ENCODE data around the gene GOLGA8B.
A peak's percentile ranks its signal among the peaks of the same experiment; 100 is the strongest.

Gene GOLGA8B

GRCh38 chr15:34606545-34606944 is 23.1 kb upstream of the GOLGA8B start:
- H3K4me3 ChIP-seq = peak overlapping the region; percentile 52; the same call in 1 of the 2 replicates
- H3K9ac ChIP-seq (ENCODE audit: insufficient read length) = no peak overlapping the region
- no peak for DNase-seq (ENCODE audit: low read depth, low spot score)
- peak overlapping the region; percentile 54; the same call in 1 of the 2 replicates for H3K27ac ChIP-seq
- TF ChIP-seq POLR2AphosphoS5 (IDR thresholded peaks at IDR 0.05; ENCODE audit: borderline replicate concordance, low read depth, low read length) (no peak), EZH2 (IDR thresholded peaks at IDR 0.05) (no peak), FOXP2 (optimal IDR thresholded peaks at IDR 0.05; ENCODE audit: control extremely low read depth, extremely low read length, insufficient read depth) (no peak)
- H3K9me3 ChIP-seq (ENCODE audit: low read depth, low read length) = no peaks in the 10 kb centered on the region
- H3K36me3 ChIP-seq (ENCODE audit: insufficient read depth, low read length) = no peaks in the 10 kb centered on the region

GRCh38 chr15:34606131-34606530 is 22.7 kb upstream of the GOLGA8B start:
- no peak for DNase-seq (ENCODE audit: low read depth, low spot score)
- Histone ChIP-seq H3K9ac (ENCODE audit: insufficient read length) (no peak overlapping the region), H3K9me3 (ENCODE audit: low read depth, low read length) (no peaks in the 10 kb centered on the region), H3K36me3 (ENCODE audit: insufficient read depth, low read length) (no peaks in the 10 kb centered on the region), H3K4me3 (0 out of 2 replicates have a peak overlapping the region, but pooled peaks have one; percentile 16), H3K27ac (no peak overlapping the region; the same call in 1 of the 2 replicates)
- TF ChIP-seq EZH2 (IDR thresholded peaks at IDR 0.05) (no peak), POLR2AphosphoS5 (IDR thresholded peaks at IDR 0.05; ENCODE audit: borderline replicate concordance, low read depth, low read length) (no peak), FOXP2 (optimal IDR thresholded peaks at IDR 0.05; ENCODE audit: control extremely low read depth, extremely low read length, insufficient read depth) (no peak)

- TF ChIP-seq POLR2AphosphoS5 (IDR thresholded peaks at IDR 0.05; ENCODE audit: borderline replicate concordance, low read depth, low read length) = no peak
- TF ChIP-seq FOXP2 (optimal IDR thresholded peaks at IDR 0.05; ENCODE audit: control extremely low read depth, extremely low read length, insufficient read depth) = no peak
- TF ChIP-seq EZH2 (IDR thresholded peaks at IDR 0.05) = no peak
- H3K9me3 ChIP-seq (ENCODE audit: low read depth, low read length) = no peaks in the 10 kb centered on the region
- DNase-seq (ENCODE audit: low read depth, low spot score) = no peak
- no peak overlapping the region for H3K27ac ChIP-seq
- no peak overlapping the region for H3K9ac ChIP-seq (ENCODE audit: insufficient read length)
- H3K4me3 ChIP-seq = no peak overlapping the region
- no peaks in the 10 kb centered on the region for H3K36me3 ChIP-seq (ENCODE audit: insufficient read depth, low read length)
Measured at GRCh38 chr15:34603095-34603494, 19.6 kb upstream of the GOLGA8B start.

DNA sequence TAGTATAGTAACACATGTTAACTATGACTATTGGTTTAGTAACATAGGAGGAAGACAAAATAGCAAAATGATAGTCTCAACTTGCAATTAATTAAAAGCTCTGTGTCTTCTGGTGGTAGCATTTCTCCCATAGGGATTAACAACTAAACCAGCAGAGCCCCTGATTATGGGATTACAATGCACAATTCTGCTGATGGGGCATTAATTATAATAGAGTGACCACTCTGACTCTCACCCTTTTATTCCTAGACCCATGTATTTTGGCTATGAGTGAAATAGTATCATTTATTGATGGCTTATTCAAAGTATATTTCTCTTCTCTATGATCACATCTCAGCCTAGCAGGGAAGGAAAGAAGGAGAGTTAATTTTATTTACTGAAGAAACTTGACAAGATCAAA is 17.5 kb upstream of the GOLGA8B start:
- H3K9ac ChIP-seq (ENCODE audit: insufficient read length) = no peak overlapping the region
- H3K9me3 ChIP-seq (ENCODE audit: low read depth, low read length) = no peaks in the 10 kb centered on the region
- TF ChIP-seq EZH2 (IDR thresholded peaks at IDR 0.05) (no peak), FOXP2 (optimal IDR thresholded peaks at IDR 0.05; ENCODE audit: control extremely low read depth, extremely low read length, insufficient read depth) (no peak), POLR2AphosphoS5 (IDR thresholded peaks at IDR 0.05; ENCODE audit: borderline replicate concordance, low read depth, low read length) (no peak)
- H3K27ac ChIP-seq = no peak overlapping the region
- H3K4me3 ChIP-seq = no peak overlapping the region
- H3K36me3 ChIP-seq (ENCODE audit: insufficient read depth, low read length) = no peaks in the 10 kb centered on the region
- DNase-seq (ENCODE audit: low read depth, low spot score) = no peak

DNA sequence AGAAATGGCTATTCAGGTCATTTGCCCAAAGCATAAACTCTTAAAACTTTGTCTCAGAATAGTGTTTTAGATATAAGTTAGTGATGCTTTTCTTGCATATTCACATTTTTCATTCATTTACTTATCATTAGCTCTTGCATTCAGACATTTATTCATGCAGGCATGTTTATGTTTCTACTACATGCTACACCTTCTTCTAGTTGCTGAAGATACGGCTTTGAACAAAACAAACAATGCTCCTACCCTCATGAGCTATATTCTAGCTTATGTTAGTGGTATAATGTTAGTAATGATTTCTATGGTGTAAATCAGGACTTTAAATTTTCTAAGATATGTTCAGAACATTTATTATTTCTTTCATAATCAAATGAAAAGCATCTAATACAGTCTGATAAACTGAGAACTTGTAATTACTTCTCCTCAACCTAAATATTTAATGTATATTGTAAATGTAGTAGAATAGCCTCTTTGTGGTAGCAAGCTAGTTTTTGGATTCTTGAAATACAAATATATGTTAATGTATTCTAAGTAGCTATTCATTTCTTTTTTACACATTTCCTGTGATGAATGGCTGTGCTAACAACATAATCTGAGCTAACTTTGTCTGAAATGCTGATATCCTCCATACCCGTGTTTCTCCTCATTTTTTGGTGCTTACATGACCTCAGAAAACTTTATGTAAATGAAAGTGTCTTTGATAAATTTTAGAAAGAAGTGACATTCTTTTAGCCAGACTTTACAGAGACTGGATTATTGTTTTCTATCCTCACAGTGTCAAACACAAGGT is 15.5 kb upstream of the GOLGA8B start:
- H3K9me3 ChIP-seq (ENCODE audit: low read depth, low read length) = no peaks in the 10 kb centered on the region
- peak overlapping the region; percentile 79 for H3K27ac ChIP-seq
- peak overlapping the region; percentile 72 for H3K4me3 ChIP-seq
- H3K9ac ChIP-seq (ENCODE audit: insufficient read length) = peak overlapping the region; percentile 21
- no peak for DNase-seq (ENCODE audit: low read depth, low spot score)
- no peak for TF ChIP-seq POLR2AphosphoS5 (IDR thresholded peaks at IDR 0.05; ENCODE audit: borderline replicate concordance, low read depth, low read length)
- TF ChIP-seq EZH2 (IDR thresholded peaks at IDR 0.05) = no peak
- no peak for TF ChIP-seq FOXP2 (optimal IDR thresholded peaks at IDR 0.05; ENCODE audit: control extremely low read depth, extremely low read length, insufficient read depth)
- H3K36me3 ChIP-seq (ENCODE audit: insufficient read depth, low read length) = no peaks in the 10 kb centered on the region

DNA sequence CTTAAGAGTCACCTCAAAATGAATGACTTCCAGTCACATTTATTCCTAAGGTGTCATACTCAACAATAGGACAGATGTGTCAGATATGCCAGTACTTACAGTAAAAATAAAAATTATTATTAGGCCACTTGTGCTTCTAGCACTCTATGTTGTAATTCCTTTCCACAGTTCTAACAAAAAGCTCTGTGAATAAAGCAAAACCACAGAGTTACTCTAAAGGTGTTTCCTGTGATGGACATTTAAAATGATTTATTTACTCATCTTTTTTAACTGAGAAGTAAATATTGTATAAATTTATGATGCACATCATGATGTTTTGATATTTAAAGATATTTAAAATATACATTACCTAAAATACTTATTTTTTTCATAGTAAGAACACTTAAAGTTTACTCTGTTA is 13.9 kb upstream of the GOLGA8B start:
- Histone ChIP-seq H3K9ac (ENCODE audit: insufficient read length) (no peak overlapping the region), H3K4me3 (no peak overlapping the region), H3K36me3 (ENCODE audit: insufficient read depth, low read length) (no peaks in the 10 kb centered on the region), H3K9me3 (ENCODE audit: low read depth, low read length) (no peaks in the 10 kb centered on the region), H3K27ac (no peak overlapping the region)
- TF ChIP-seq EZH2 (IDR thresholded peaks at IDR 0.05) = no peak
- no peak for TF ChIP-seq POLR2AphosphoS5 (IDR thresholded peaks at IDR 0.05; ENCODE audit: borderline replicate concordance, low read depth, low read length)
- no peak for TF ChIP-seq FOXP2 (optimal IDR thresholded peaks at IDR 0.05; ENCODE audit: control extremely low read depth, extremely low read length, insufficient read depth)
- no peak for DNase-seq (ENCODE audit: low read depth, low spot score)

DNA sequence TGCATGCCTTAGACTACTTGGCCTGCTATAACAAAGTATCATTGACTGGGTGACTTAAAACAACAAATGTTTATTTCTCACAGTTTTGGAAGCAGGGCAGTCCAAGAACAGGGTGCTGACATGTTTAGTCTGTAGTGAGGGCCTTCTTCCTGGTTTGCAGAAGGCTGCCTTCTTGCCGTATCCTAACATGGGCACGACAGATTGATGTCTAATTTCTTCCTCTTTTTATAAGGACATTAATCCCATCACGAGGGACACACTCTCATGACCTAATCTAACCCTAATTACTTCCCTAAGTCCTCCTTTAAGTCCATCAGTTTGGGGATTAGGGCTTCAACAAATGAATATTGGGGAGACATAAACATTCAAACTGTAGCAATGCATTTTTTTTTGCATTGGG is 10.9 kb upstream of the GOLGA8B start:
- no peak overlapping the region for H3K9ac ChIP-seq (ENCODE audit: insufficient read length)
- no peak overlapping the region for H3K4me3 ChIP-seq
- TF ChIP-seq POLR2AphosphoS5 (IDR thresholded peaks at IDR 0.05; ENCODE audit: borderline replicate concordance, low read depth, low read length) (no peak), FOXP2 (optimal IDR thresholded peaks at IDR 0.05; ENCODE audit: control extremely low read depth, extremely low read length, insufficient read depth) (no peak), EZH2 (IDR thresholded peaks at IDR 0.05) (no peak)
- H3K9me3 ChIP-seq (ENCODE audit: low read depth, low read length) = no peaks in the 10 kb centered on the region
- H3K27ac ChIP-seq = no peak overlapping the region
- DNase-seq (ENCODE audit: low read depth, low spot score) = no peak
- no peaks in the 10 kb centered on the region for H3K36me3 ChIP-seq (ENCODE audit: insufficient read depth, low read length)

DNA sequence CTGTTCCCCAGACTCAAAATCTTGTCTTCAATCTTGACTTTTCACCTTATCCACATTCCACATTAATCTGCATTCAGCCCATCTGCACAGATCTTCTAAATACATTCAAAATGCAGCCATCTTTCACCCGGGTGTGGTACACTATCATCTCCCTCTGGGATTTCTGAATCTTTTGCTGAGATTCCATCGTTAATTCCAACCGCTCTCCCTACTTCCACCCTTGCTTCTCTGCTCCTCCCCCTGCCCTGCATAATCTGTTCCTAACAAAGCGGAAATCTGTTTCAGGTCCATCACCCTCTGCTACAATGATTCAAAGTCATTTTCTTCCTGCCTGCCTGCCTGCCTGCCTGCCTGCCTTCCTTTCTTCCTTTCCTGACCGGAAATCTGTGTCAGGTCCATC is 7.9 kb upstream of the GOLGA8B start:
- Histone ChIP-seq H3K9me3 (ENCODE audit: low read depth, low read length) (no peaks in the 10 kb centered on the region), H3K27ac (no peak overlapping the region), H3K9ac (ENCODE audit: insufficient read length) (no peak overlapping the region), H3K36me3 (ENCODE audit: insufficient read depth, low read length) (no peaks in the 10 kb centered on the region), H3K4me3 (peak overlapping the region; percentile 38; the same call in 1 of the 2 replicates)
- DNase-seq (ENCODE audit: low read depth, low spot score) = no peak
- TF ChIP-seq EZH2 (IDR thresholded peaks at IDR 0.05) = no peak
- no peak for TF ChIP-seq FOXP2 (optimal IDR thresholded peaks at IDR 0.05; ENCODE audit: control extremely low read depth, extremely low read length, insufficient read depth)
- no peak for TF ChIP-seq POLR2AphosphoS5 (IDR thresholded peaks at IDR 0.05; ENCODE audit: borderline replicate concordance, low read depth, low read length)

Data from SK-N-MC (cell line).